Measurements from ENCODE around the gene DCAF7. TPM values are rescaled to one million over a fixed set of nuclear protein-coding genes. Genes with fewer than 3 reads are reported as not detected.

Gene DCAF7
- total RNA-seq, 1 experiment from 2014 or later, result 91.5 TPM

DNA sequence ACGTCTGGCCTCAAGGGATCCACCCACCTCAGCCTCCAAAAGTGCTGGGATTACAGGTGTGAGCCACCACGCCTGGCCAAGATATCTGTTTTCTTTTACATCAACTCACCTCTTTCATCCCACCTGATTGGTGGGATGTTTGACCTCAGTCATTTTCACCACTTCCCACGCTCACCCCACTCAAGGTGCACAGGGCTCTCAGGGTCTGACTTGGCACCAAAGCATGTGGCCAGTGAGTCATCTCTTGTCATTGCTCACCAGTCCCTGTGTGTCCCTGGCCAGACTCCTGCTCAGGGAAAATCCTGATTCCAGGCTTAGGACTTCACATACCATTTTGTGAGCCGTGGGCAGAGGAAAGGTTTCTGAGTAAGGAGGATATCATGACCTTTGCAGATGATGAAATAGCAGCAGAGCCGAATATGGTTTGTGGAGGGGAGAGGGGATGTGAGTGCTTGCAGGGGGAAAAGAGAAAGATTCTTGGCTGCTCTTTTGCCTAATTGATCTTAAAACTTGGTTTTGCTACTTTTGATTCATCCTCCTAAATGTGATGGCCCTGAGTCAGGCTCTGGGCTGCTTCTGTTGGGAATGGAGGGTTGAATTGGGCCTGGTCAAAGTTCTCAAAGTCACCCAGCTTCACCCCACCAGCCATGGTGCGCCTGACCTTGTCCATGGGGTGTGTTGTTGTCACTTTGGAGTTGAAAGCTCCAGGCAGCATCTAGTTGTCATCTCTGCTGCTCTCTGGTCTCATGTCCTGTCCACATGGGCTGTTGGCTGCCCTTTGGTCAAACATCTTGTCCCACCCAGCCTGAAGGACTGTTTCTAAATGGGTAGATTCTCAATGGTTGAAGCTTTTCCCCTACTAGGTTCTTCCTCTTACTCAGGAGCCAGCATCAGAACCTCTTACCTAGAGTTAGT is 33.1 kb upstream of the DCAF7 start (continued):
- TF ChIP-seq, protein P1, sequence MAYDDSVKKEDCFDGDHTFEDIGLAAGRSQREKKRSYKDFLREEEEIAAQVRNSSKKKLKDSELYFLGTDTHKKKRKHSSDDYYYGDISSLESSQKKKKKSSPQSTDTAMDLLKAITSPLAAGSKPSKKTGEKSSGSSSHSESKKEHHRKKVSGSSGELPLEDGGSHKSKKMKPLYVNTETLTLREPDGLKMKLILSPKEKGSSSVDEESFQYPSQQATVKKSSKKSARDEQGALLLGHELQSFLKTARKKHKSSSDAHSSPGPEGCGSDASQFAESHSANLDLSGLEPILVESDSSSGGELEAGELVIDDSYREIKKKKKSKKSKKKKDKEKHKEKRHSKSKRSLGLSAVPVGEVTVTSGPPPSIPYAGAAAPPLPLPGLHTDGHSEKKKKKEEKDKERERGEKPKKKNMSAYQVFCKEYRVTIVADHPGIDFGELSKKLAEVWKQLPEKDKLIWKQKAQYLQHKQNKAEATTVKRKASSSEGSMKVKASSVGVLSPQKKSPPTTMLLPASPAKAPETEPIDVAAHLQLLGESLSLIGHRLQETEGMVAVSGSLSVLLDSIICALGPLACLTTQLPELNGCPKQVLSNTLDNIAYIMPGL (CRISPR knock-in tag; IDR thresholded peaks at IDR 0.05), result no peak
- TF ChIP-seq SOX15 (CRISPR knock-in tag; IDR thresholded peaks at IDR 0.05), result no peak
- no peak for TF ChIP-seq RELA (CRISPR knock-in tag; IDR thresholded peaks at IDR 0.05; ENCODE audit: borderline replicate concordance)

DNA sequence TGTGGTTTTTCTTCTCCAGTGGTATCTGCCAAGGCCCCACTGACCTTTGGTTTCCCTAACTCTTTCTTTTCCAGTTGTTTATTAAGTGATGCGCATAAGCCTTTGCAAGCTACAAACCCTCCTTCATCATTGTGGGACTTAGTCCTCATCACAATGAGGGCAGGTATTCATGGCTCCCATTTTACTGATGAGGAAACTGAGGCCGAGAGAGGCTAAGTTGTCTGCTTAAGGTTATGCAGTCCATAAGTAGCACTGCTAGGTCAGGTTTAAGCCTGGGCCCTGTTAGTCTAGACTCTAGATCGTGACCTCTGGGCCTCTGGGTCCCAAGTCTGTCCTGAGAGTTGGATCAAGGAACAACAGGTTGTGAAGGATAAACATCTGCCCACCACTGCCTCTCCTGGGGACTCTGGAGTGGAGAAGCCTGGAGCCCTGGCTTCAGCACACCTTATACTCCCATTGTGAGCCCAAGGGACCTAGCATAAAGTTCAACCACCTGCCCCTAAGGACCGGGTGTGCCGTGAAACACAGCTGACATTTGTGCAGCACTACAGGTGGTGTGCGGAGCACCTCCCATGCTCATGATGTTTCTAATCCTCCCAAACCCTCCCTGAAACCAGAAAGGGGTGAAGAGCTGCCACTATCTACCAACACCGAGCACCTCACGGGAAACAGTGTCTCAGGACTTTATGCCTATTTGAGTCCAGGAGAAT is 32.3 kb upstream of the DCAF7 start:
- no peaks in the 10 kb centered on the region for H3K9me3 Mint-ChIP-seq
- CTCF ChIA-PET, result interaction anchor here (1.3 kb wide), 1 partner anchor 20 kb away, joined by 6 read pairs; no protein-coding TSS in a partner anchor
- TF ChIP-seq ZNF396 (CRISPR knock-in tag; IDR thresholded peaks at IDR 0.05; ENCODE audit: borderline replicate concordance), result no peak
- no peak for TF ChIP-seq PRRX2 (CRISPR knock-in tag; IDR thresholded peaks at IDR 0.05)
- TF ChIP-seq JUN (CRISPR knock-in tag; IDR thresholded peaks at IDR 0.05), result no peak
- H3K36me3 Mint-ChIP-seq, result no peaks in the 10 kb centered on the region
- H3K4me3 Mint-ChIP-seq, result no peak overlapping the region
- ATAC-seq (no peak), DNase-seq (ENCODE audit: low spot score) (no peak)
- H3K27ac Mint-ChIP-seq, result no peak overlapping the region
- no peaks in the 10 kb centered on the region for H3K27me3 Mint-ChIP-seq (ENCODE audit: low read depth)
- peaks cover 25% of the 10 kb centered on the region for H3K4me1 Mint-ChIP-seq
- POLR2A ChIA-PET, result no interaction called here

DNA sequence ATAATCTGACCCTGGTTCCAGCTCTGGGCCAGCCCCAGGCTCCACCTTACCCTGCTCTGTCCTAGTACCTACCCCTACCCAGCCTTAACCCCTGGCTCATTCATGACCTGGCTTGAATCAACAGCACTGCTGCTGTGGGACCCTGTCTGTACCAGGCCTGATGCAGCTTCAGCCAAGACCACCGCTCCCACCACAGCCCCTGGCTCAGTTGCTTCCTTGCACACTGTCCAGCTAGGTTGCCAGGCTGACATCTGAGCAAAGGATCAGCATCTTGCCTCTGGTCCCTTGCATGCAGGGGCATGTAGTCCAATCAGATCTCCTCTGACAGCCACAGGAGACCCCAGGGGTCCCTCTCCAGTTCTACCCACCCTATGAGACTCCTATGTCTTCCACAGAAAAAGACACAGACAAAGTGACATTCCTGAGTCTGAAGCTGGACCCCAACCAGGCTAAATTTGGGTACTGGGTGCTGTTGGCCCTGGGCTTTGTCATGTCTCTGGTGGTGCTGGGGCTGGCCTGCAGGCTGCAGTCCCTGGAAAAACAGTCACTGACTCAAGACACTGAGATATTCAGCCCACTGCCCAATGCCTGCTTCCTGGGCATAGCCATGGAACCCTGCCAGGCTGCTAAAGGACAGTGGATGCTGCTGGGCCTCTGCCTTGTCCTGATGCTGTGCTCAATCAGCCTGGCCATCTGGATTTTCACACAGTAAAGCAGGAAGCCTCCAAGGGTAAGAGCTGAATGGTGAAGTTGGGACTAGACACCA is 31.0 kb upstream of the DCAF7 start:
- peaks cover 4% of the 10 kb centered on the region for H3K27me3 Mint-ChIP-seq (ENCODE audit: low read depth)
- TF ChIP-seq CREB1 (CRISPR knock-in tag; IDR thresholded peaks at IDR 0.05) (no peak), ZNF121 (CRISPR knock-in tag; IDR thresholded peaks at IDR 0.05) (no peak), ZNF263 (CRISPR knock-in tag; IDR thresholded peaks at IDR 0.05; ENCODE audit: low read depth) (no peak), OVOL2 (CRISPR knock-in tag; IDR thresholded peaks at IDR 0.05; ENCODE audit: borderline replicate concordance) (no peak), NFYB (CRISPR knock-in tag; conservative IDR thresholded peaks at IDR 0.05; ENCODE audit: low read depth) (no peak), ELF4 (CRISPR knock-in tag; IDR thresholded peaks at IDR 0.05; ENCODE audit: low read depth) (no peak), FOXP1 (CRISPR knock-in tag; IDR thresholded peaks at IDR 0.05; ENCODE audit: borderline replicate concordance) (no peak), ATF1 (CRISPR knock-in tag; IDR thresholded peaks at IDR 0.05) (no peak), ZNF423 (CRISPR knock-in tag; IDR thresholded peaks at IDR 0.05) (no peak)
- TF ChIP-seq, protein P2, sequence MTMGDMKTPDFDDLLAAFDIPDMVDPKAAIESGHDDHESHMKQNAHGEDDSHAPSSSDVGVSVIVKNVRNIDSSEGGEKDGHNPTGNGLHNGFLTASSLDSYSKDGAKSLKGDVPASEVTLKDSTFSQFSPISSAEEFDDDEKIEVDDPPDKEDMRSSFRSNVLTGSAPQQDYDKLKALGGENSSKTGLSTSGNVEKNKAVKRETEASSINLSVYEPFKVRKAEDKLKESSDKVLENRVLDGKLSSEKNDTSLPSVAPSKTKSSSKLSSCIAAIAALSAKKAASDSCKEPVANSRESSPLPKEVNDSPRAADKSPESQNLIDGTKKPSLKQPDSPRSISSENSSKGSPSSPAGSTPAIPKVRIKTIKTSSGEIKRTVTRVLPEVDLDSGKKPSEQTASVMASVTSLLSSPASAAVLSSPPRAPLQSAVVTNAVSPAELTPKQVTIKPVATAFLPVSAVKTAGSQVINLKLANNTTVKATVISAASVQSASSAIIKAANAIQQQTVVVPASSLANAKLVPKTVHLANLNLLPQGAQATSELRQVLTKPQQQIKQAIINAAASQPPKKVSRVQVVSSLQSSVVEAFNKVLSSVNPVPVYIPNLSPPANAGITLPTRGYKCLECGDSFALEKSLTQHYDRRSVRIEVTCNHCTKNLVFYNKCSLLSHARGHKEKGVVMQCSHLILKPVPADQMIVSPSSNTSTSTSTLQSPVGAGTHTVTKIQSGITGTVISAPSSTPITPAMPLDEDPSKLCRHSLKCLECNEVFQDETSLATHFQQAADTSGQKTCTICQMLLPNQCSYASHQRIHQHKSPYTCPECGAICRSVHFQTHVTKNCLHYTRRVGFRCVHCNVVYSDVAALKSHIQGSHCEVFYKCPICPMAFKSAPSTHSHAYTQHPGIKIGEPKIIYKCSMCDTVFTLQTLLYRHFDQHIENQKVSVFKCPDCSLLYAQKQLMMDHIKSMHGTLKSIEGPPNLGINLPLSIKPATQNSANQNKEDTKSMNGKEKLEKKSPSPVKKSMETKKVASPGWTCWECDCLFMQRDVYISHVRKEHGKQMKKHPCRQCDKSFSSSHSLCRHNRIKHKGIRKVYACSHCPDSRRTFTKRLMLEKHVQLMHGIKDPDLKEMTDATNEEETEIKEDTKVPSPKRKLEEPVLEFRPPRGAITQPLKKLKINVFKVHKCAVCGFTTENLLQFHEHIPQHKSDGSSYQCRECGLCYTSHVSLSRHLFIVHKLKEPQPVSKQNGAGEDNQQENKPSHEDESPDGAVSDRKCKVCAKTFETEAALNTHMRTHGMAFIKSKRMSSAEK (CRISPR knock-in tag; IDR thresholded peaks at IDR 0.05; ENCODE audit: borderline replicate concordance), result no peak
- TF ChIP-seq, protein P3, sequence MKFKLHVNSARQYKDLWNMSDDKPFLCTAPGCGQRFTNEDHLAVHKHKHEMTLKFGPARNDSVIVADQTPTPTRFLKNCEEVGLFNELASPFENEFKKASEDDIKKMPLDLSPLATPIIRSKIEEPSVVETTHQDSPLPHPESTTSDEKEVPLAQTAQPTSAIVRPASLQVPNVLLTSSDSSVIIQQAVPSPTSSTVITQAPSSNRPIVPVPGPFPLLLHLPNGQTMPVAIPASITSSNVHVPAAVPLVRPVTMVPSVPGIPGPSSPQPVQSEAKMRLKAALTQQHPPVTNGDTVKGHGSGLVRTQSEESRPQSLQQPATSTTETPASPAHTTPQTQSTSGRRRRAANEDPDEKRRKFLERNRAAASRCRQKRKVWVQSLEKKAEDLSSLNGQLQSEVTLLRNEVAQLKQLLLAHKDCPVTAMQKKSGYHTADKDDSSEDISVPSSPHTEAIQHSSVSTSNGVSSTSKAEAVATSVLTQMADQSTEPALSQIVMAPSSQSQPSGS (CRISPR knock-in tag; IDR thresholded peaks at IDR 0.05; ENCODE audit: borderline replicate concordance, low read depth), result no peak
- TF ChIP-seq, protein P4, sequence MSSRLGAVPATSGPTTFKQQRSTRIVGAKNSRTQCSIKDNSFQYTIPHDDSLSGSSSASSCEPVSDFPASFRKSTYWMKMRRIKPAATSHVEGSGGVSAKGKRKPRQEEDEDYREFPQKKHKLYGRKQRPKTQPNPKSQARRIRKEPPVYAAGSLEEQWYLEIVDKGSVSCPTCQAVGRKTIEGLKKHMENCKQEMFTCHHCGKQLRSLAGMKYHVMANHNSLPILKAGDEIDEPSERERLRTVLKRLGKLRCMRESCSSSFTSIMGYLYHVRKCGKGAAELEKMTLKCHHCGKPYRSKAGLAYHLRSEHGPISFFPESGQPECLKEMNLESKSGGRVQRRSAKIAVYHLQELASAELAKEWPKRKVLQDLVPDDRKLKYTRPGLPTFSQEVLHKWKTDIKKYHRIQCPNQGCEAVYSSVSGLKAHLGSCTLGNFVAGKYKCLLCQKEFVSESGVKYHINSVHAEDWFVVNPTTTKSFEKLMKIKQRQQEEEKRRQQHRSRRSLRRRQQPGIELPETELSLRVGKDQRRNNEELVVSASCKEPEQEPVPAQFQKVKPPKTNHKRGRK (CRISPR knock-in tag; IDR thresholded peaks at IDR 0.05; ENCODE audit: borderline replicate concordance), result no peak

More for the DNA sequence above, 31.0 kb upstream of the DCAF7 start:
- ATAC-seq (no peak), DNase-seq (ENCODE audit: low spot score) (no peak)
- H3K4me3 Mint-ChIP-seq, result no peak overlapping the region
- no peaks in the 10 kb centered on the region for H3K36me3 Mint-ChIP-seq
- ChIA-PET POLR2A (no interaction called here), CTCF (interaction anchor here (1.3 kb wide), 1 partner anchor 22 kb away, joined by 6 read pairs; no protein-coding TSS in a partner anchor)
- no peak overlapping the region for H3K27ac Mint-ChIP-seq
- no peaks in the 10 kb centered on the region for H3K9me3 Mint-ChIP-seq
- peaks cover 34% of the 10 kb centered on the region for H3K4me1 Mint-ChIP-seq

Measured in WTC11 (cell line).